HG03060 (cell line): ENCODE results near the gene PHACTR1.

Experiments
- ATAC-seq: cut with Tn5 transposase; IDR thresholded peaks from one replicate; pipeline ENCODE4 v1.9.1; 2021; ENCODE audit warnings: low read depth, moderate number of reproducible peaks; ENCODE audit not compliant: unreplicated experiment

The PHACTR1 gene

GRCh38 chr6:12892151-12892550 is 175.6 kb downstream of the PHACTR1 start:
- ATAC-seq: no peak

DNA sequence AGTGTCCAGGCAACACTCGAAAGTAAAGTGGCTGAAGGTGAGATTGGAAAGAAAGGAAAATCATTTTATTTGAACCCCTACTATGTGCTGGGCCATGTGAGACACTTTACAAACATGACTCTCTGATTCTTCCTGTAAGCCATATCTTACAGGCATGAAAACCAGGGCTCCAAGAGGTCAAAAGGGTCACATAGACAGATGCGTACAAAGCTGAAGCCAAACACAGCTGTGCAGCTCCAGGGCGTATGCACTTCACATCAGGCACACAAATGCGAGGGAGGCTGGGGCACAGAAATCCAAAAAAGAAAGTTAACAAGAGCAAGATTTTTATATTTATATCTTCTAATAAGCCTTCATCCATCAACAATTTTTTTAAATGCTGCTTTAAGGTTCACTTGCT is 176.5 kb downstream of the PHACTR1 start:
- no peak for ATAC-seq

GRCh38 chr6:12895721-12896120 is 179.2 kb downstream of the PHACTR1 start:
- no peak for ATAC-seq

- ATAC-seq: no peak
These were observed 179.7 kb downstream of the PHACTR1 start for GRCh38 chr6:12896208-12896733.

GRCh38 chr6:12898603-12899002 is 182.0 kb downstream of the PHACTR1 start:
- no peak for ATAC-seq

DNA sequence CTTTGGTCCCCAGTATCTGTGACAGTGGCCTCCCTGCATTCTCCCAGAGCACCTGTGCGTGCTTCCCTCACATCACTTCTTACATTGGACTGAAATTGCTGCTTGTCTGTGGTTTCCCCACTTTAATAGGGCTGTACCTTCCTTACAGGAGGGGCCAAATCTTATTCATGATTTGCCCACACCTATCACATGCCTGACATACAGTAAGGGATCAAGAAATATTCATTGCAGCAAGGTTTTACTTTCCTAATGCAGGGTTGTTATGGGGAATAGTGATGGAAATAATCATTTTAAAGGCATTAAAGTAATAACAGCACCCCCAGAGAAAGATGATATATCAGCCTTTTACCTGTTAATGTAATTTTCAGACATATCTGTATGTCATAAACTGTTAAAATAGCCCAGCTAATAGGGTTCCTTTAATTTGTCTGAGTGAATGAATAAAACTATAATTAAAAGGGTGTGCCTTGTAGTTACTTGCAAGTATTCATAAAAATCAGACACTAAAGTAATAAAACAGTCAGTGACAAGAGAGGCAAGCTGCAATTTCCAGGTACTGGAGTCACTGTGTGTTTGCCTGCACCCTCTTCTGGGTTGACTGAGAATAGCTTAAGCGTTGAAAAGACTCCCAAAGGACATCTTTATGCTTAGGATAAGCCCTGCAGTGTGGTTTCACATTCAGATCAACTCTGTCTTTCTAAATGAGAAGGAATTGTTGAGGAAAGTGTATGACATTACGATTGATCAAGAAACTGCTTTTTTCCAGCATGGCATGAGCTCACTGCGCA is 182.7 kb downstream of the PHACTR1 start:
- no peak for ATAC-seq

GRCh38 chr6:12903246-12903645 is 186.7 kb downstream of the PHACTR1 start:
- no peak for ATAC-seq

GRCh38 chr6:12909833-12910232 is 193.3 kb downstream of the PHACTR1 start:
- no peak for ATAC-seq

GRCh38 chr6:12911427-12911826 is 194.9 kb downstream of the PHACTR1 start:
- no peak for ATAC-seq

DNA sequence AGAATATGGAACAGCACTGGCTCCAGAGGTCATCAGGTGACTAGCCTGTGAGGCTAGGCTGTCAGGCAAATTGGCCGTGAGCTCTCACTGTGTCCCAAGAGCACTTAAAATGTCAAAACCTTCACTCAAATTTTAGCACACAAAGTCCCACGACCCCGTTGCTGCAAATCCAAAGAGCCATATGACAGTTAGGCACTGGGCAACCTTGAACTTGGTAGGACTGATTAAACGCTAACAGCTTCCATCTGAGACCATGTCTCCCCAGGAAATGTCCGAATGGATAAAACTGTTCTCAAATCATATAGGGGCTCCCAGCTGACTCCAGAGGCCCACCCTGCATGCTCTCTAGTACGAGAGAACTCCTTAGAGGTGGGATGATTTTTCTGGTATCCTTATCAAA is 196.6 kb downstream of the PHACTR1 start:
- no peak for ATAC-seq

DNA sequence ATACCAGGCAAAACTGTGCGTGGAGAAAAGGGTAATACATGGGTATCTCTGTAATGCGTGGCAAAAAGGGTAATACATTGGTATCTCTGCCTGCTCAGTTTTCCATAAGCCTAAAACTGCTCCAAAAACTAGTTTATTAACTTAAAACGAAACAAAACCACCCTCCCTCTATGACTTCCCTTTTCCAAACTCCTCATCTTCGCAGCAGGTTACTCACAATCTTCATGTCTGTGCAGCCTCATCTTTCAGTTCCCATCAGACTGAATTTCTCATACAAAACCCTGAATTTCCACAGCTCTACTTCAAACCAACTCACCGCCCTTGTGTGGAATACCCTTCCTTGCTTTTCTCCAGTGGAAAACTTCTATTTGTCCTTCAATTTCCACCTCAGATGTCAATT is 199.4 kb downstream of the PHACTR1 start:
- ATAC-seq: no peak

GRCh38 chr6:12916420-12917136 is 200.0 kb downstream of the PHACTR1 start:
- ATAC-seq: no peak

DNA sequence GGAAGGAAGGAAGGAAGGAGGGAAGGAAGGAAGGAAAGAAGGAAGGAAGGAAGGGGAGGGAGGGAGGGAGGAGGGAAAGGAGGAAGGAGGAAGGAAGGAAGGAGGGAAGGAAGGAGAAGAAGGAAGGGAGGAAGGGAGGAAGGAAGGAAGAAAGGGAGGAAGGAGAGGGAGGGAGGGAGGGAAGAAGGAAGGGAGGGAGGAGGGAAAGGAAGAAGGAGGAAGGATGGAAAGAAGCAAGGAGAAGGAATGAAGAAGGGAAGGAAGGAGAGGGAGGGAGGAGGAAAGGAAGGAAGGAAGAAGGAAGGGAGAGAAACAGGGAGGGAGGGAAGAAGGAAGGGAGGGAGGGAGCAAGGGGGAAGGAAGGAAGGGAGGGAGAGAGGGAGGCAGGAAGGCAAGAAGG is 204.9 kb downstream of the PHACTR1 start:
- ATAC-seq: no peak

DNA sequence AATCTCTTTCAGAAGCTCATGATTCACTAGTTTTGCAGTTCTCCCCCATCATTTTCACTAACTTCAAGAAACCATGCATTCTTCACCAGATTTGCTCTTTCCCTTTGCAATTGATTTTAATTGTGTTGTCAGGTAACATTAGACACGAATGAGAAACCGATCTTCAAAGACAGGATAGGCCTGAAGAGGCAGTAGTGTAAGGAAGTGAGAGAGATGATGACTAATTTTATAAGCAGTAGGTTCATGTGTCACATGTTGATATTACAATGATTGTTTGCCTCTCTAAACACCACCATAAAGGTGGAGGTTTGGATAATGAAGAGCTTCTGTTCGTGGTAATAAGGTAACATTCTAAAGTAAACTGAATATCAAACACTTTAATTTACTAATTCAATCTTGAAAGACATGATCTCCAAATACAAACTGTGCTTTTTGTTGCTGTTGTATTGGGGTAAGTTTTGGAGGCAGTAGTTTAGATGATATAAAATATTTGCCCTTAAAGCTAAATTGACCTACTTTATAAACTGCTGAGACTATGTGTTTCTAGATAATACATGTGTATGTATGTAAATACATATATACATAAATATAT is 207.2 kb downstream of the PHACTR1 start:
- ATAC-seq: no peak

GRCh38 chr6:12924911-12925310 is 208.3 kb downstream of the PHACTR1 start:
- no peak for ATAC-seq

DNA sequence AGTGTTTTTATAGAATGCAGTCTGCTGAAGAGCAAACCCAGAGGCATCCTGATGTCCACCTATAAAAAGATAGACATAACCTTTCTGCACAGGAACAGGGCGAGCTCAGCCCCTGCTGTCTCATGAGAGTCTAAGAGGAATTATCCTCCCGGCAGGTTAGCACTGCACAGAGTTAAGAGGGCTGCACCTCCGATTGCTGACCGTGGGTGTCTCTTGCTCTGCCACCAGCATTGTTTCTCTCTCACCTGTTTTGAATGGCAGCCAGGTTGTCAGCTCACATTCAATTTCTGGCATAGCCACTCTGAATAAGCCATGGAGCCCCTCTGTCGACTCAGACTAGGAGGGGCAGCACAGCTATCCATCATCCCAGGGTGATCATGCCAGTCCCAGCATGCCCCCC is 211.2 kb downstream of the PHACTR1 start:
- ATAC-seq: no peak

- ATAC-seq: no peak
These were observed 213.1 kb downstream of the PHACTR1 start for GRCh38 chr6:12929678-12930077.

DNA sequence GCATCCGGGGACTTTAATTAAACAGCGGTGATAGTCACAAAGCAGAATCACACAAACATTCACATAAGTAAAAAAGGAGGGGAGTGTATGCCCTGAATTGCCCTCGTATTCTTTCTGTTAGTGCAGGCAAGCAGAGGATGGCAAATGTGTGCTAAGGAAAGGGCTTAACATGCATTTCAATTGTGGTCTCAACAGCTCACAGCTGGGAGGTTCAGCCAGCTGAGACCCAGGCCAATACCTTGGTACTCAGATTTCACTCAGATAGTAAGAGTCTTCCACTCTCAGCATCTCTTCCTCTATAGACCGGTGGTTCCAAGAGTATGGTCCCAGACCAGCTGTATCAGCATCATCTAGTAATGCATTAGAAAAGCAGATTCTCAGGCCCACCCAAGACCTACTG is 215.1 kb downstream of the PHACTR1 start:
- no peak for ATAC-seq

GRCh38 chr6:12935637-12936036 is 219.1 kb downstream of the PHACTR1 start:
- ATAC-seq: no peak

DNA sequence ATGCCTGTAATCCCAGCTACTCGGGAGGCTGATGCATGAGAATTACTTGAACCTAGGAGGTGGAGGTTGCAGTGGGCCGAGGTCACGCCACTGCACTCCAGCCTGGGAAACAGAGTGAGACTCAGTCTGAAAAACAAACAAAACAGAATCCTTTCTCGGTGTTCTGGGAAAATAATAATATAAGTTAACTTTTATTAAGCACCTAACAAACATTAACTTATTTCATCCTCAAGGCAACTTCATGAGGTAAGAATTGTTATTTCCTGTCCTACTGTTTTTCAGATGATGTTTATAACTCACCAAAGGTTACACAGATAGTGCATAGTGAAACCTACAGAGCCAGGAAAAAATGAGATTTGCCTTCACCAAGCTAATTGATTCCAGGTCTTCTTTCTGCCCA is 221.4 kb downstream of the PHACTR1 start:
- ATAC-seq: no peak

DNA sequence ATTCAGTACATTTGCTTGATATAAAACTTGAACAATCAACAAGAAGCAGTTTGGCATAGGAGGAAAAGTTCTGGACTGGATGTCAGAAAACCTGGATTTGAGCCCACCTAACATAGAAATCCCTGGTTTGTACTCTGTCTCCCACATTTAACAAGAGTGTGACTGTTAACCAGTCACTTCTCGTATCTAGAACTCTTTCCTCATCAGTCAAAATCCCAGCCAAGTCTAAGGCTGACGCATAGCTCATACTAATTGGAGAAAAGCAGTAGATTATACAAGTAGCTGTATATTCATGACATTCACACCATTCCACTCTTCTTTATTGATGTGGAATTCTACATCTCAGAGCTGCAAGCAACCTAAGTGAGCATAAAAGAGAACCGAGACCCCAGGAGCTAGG is 222.7 kb downstream of the PHACTR1 start:
- no peak for ATAC-seq
